Activated CD8-positive, alpha-beta memory T cell treated with anti-CD3 and anti-CD28 coated beads, Interleukin-2, amount 10 ng/mL, durations not matched to agents 7 days and 5 days (primary cell): ENCODE data around the gene ARMC7. TPM values are rescaled to one million over a fixed set of nuclear protein-coding genes. Genes with fewer than 3 reads are reported as not detected.

Experiments
- ATAC-seq: fragments of 150-1000 bp; cut with Tn5 transposase; one replicate; pipeline ENCODE4 v1.10.0; 2021; ENCODE audit warnings: moderate library complexity
- CTCF ChIA-PET: fragments of 350-600 bp; sonication (Branson Sonifier 250); formaldehyde crosslinking; loops from one replicate; lab custom pipeline; 2021; ENCODE audit warnings: antibody characterized with exemption; lab: Charles Lee
- DNase-seq: peaks from one replicate; pipeline ENCODE4 v3.0.0-alpha.2; 2020
- H3K27ac Mint-ChIP-seq: one replicate; pipeline ENCODE4 v1.8.0; 2021; ENCODE audit warnings: mild to moderate bottlenecking, mixed read lengths
- H3K27me3 Mint-ChIP-seq: one replicate; pipeline ENCODE4 v1.8.0; 2021; ENCODE audit warnings: mixed read lengths
- H3K36me3 Mint-ChIP-seq: one replicate; pipeline ENCODE4 v1.8.0; 2021; ENCODE audit warnings: mild to moderate bottlenecking, mixed read lengths
- H3K4me1 Mint-ChIP-seq: one replicate; pipeline ENCODE4 v1.8.0; 2021; ENCODE audit warnings: mixed read lengths
- H3K4me3 Mint-ChIP-seq: one replicate; pipeline ENCODE4 v1.8.0; 2021; ENCODE audit warnings: mild to moderate bottlenecking, moderate library complexity, mixed read lengths
- H3K9me3 Mint-ChIP-seq: one replicate; pipeline ENCODE4 v1.8.0; 2022; ENCODE audit warnings: low read depth, mixed read lengths
- total RNA-seq, 2 experiments: library from RNA; stranded (reverse); gene quantifications; one replicate each; pipeline ENCODE4 v1.2.3, GENCODE V29; 2021

The ARMC7 gene
- total RNA-seq, result 10 to 100 TPM; 13.5 to 14.5 TPM

DNA sequence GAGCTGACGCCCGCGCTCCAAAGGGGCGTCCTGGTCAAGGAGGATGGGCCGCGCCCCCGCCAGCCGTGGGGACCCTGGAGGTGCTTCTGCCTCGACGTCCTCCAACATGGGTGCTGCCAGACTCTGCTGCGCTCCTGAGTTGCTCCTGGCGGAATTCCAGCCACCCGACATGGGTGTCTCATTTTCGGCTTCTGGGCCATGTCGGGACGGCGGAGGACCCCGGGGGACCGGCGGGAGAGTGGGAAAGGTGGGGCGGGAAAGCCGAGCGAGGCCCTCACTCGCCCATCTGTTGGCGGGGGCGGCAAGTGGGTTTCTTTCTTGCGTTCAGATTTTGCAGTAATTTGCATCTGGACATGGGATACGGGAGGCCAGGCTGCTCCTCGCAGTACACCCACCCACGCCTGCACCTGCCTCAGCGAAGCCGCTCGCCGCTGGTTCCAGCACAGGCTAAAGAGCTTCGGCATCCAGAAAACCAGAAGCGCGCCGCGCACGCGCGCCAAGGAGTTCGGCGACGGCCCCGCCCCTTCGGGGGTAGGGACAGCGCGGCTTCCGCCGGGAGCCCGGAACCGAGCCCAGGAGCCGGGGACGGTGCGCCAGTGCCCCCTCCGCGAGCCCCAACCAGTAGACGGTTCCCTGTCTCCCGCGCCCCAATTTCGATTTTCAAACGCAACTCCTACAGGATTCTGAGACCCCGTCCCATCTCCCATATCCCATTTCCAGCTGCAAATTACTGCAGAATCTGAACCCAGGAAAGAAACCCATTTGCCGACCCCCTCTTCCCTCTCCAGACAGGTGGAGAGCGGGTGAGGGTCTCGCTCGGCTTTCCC lies at the start of gene ARMC7:
TSS of gene ARMC7 (plus strand) at position 563 of the 827 bp plus-strand sequence. CDS start 320 bp downstream, outside the sequence.
- no peaks in the 10 kb centered on the region for H3K27me3 Mint-ChIP-seq
- peaks cover 35% of the 10 kb centered on the region for H3K4me1 Mint-ChIP-seq
- peak; percentile 88 for ATAC-seq
- H3K27ac Mint-ChIP-seq, result peak within 1 kb of the TSS; percentile 90
- H3K36me3 Mint-ChIP-seq, result peaks cover 16% of the 10 kb centered on the region
- H3K9me3 Mint-ChIP-seq, result no peaks in the 10 kb centered on the region
- peak; percentile 93 for DNase-seq
- peak within 1 kb of the TSS; percentile 88 for H3K4me3 Mint-ChIP-seq
- CTCF ChIA-PET, result interaction anchor here (0.6 to 11.2 kb wide), 9 partner anchors 18 to 152 kb away, joined by 3 to 257 read pairs (median 7); partner anchors contain the start of genes MRPL58, NT5C and NUP85

DNA sequence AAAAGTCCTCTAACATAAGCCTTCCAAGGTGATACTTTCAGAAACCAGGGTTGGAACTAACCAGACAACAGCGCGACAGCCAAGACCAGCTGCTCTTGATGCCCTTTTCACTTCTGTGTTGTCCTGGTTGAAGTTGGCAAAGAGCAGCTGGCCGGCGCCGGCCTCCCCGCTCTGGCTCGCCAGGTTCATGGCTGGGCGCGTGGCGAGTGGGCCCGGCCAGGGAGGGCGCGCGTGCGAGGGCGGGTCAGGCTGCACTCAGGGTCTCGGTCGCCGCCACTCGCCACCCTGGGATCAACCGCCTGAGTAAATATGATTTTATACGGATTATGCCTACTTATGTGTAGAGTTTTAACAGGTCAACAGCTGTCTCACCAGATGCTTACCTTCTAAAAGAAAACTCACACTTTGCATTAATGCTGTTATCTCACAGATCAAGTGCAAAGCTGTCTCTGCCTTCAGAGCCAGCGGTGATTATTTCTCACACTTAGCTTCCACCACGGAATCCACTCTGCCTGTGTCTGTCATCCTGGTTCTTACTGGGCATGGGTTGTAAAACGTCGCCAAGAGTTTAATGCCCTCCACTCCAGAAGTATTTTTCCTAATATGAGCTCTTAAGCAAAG lies 49.2 kb upstream of the ARMC7 start:
- Mint-ChIP-seq H3K27me3 (no peaks in the 10 kb centered on the region), H3K4me3 (no peak overlapping the region), H3K27ac (no peak overlapping the region), H3K9me3 (no peaks in the 10 kb centered on the region), H3K4me1 (peaks cover 9% of the 10 kb centered on the region), H3K36me3 (peaks cover 14% of the 10 kb centered on the region)
- ATAC-seq (no peak), DNase-seq (no peak)
- CTCF ChIA-PET, result interaction anchor here (0.6 to 2.6 kb wide), 15 partner anchors 8 to 145 kb away, joined by 3 to 12 read pairs (median 4); partner anchors contain the start of genes ARMC7, CDR2L, MRPL58 and NUP85

DNA sequence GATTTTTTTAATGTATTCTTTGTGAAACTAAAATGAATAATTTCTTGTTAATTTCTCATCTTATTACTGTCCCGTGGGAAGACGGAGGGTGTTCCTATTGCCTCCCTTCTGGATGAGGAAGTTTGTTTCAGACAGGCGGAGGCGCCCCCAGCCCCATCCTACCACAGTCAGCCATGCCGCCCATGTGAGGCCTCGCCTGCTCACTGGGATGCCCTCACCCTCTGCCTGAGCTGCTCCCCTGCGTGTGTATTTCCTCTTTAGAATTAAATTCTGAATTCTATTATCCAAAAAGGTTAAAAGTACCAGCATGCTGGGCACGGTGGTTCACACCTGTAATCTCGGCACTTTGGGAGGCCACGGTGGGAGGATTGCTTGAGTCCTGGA lies 48.7 kb upstream of the ARMC7 start:
- no peaks in the 10 kb centered on the region for H3K9me3 Mint-ChIP-seq
- DNase-seq (no peak), ATAC-seq (no peak)
- peaks cover 14% of the 10 kb centered on the region for H3K4me1 Mint-ChIP-seq
- H3K36me3 Mint-ChIP-seq, result peaks cover 14% of the 10 kb centered on the region
- H3K27ac Mint-ChIP-seq, result no peak overlapping the region
- H3K4me3 Mint-ChIP-seq, result no peak overlapping the region
- CTCF ChIA-PET, result interaction anchor here (0.6 to 2.6 kb wide), 8 partner anchors 9 to 141 kb away, joined by 3 to 12 read pairs (median 4); no protein-coding TSS in a partner anchor
- H3K27me3 Mint-ChIP-seq, result no peaks in the 10 kb centered on the region

DNA sequence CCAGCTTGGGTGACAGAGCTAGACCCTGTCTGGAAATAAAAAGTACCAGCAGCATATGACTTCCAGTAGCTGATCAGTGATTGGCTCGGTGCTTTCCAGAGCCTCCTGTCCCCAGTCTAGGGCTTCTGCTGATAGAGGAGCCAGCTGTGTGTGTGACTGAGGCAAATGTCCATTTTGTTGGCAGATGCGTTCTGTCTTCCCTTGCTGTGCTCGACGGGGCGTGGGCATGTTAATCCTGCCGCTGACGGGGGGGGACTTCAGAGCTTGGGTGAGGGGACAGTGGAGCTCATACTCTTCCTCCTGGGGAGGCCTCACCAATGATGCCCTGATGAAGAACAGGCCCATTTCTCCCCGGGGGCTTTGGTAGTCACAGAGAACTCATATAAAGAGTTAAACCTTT lies 48.2 kb upstream of the ARMC7 start:
- no peak overlapping the region for H3K4me3 Mint-ChIP-seq
- no peaks in the 10 kb centered on the region for H3K9me3 Mint-ChIP-seq
- H3K4me1 Mint-ChIP-seq, result peaks cover 18% of the 10 kb centered on the region
- H3K27ac Mint-ChIP-seq, result no peak overlapping the region
- no peaks in the 10 kb centered on the region for H3K27me3 Mint-ChIP-seq
- CTCF ChIA-PET, result interaction anchor here (0.6 to 2.6 kb wide), 7 partner anchors 8 to 100 kb away, joined by 3 to 10 read pairs (median 4); no protein-coding TSS in a partner anchor
- ATAC-seq, result no peak
- peaks cover 11% of the 10 kb centered on the region for H3K36me3 Mint-ChIP-seq
- no peak for DNase-seq

GRCh38 chr17:75063201-75063600 lies 46.6 kb upstream of the ARMC7 start:
- DNase-seq (no peak), ATAC-seq (no peak)
- no peaks in the 10 kb centered on the region for H3K9me3 Mint-ChIP-seq
- H3K27ac Mint-ChIP-seq, result no peak overlapping the region
- H3K4me3 Mint-ChIP-seq, result no peak overlapping the region
- no peaks in the 10 kb centered on the region for H3K27me3 Mint-ChIP-seq
- peaks cover 10% of the 10 kb centered on the region for H3K36me3 Mint-ChIP-seq
- peaks cover 22% of the 10 kb centered on the region for H3K4me1 Mint-ChIP-seq
- CTCF ChIA-PET, result interaction anchor here (1.4 kb wide), 1 partner anchor 51 kb away, joined by 4 read pairs; no protein-coding TSS in a partner anchor

GRCh38 chr17:75063626-75064025 lies 46.1 kb upstream of the ARMC7 start:
- no peaks in the 10 kb centered on the region for H3K9me3 Mint-ChIP-seq
- H3K4me3 Mint-ChIP-seq, result no peak overlapping the region
- no peak for ATAC-seq
- DNase-seq, result no peak
- H3K27me3 Mint-ChIP-seq, result no peaks in the 10 kb centered on the region
- H3K4me1 Mint-ChIP-seq, result peaks cover 23% of the 10 kb centered on the region
- CTCF ChIA-PET, result no interaction called here
- no peak overlapping the region for H3K27ac Mint-ChIP-seq
- peaks cover 10% of the 10 kb centered on the region for H3K36me3 Mint-ChIP-seq

DNA sequence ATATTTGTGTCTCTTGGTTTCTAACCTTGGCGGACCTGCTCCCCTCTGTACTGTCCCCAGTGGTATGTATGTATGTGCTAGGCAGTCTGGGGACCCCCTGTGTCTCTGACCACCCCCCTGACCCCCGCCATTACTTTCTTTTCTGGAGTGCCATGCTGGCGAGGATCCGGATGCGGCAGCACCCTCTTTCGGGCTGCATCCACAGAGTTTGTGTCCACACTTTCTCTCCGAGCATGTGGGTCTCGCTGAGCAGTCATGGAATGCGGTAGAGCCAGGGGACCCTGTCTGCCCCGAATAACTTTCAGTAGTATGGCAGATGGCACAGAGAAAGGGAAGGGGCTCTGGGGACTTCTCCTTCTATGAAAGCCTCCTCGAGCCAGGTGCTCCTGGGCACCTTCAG lies 45.7 kb upstream of the ARMC7 start:
- Mint-ChIP-seq H3K4me3 (no peak overlapping the region), H3K36me3 (peaks cover 10% of the 10 kb centered on the region), H3K9me3 (no peaks in the 10 kb centered on the region), H3K27me3 (no peaks in the 10 kb centered on the region), H3K27ac (no peak overlapping the region), H3K4me1 (peaks cover 25% of the 10 kb centered on the region)
- no peak for DNase-seq
- no peak for ATAC-seq
- CTCF ChIA-PET, result interaction anchor here (0.9 kb wide), 1 partner anchor 102 kb away, joined by 3 read pairs; no protein-coding TSS in a partner anchor

DNA sequence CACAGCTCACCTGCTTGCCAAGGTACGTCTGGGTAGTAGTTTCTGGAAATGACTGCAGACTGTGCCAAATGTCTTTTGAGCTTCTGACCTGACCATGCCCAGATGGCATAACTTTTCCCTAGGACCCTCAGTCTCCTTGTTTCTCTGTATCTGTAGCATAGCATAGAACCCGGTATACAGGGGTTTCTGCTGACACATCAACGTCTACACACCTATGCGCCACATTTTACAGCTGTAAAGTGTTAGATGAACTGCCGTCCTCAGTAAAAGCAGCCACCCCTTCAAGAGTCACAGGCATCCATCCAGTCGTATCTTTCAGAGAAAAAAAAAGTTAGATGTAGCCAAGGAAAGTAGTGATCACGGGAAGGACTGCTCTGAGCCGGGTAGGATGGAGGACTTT lies 45.3 kb upstream of the ARMC7 start:
- H3K4me3 Mint-ChIP-seq, result no peak overlapping the region
- DNase-seq (no peak), ATAC-seq (no peak)
- no peaks in the 10 kb centered on the region for H3K9me3 Mint-ChIP-seq
- peaks cover 25% of the 10 kb centered on the region for H3K4me1 Mint-ChIP-seq
- H3K27ac Mint-ChIP-seq, result no peak overlapping the region
- CTCF ChIA-PET, result interaction anchor here (0.9 kb wide), 1 partner anchor 103 kb away, joined by 3 read pairs; no protein-coding TSS in a partner anchor
- peaks cover 10% of the 10 kb centered on the region for H3K36me3 Mint-ChIP-seq
- H3K27me3 Mint-ChIP-seq, result no peaks in the 10 kb centered on the region

DNA sequence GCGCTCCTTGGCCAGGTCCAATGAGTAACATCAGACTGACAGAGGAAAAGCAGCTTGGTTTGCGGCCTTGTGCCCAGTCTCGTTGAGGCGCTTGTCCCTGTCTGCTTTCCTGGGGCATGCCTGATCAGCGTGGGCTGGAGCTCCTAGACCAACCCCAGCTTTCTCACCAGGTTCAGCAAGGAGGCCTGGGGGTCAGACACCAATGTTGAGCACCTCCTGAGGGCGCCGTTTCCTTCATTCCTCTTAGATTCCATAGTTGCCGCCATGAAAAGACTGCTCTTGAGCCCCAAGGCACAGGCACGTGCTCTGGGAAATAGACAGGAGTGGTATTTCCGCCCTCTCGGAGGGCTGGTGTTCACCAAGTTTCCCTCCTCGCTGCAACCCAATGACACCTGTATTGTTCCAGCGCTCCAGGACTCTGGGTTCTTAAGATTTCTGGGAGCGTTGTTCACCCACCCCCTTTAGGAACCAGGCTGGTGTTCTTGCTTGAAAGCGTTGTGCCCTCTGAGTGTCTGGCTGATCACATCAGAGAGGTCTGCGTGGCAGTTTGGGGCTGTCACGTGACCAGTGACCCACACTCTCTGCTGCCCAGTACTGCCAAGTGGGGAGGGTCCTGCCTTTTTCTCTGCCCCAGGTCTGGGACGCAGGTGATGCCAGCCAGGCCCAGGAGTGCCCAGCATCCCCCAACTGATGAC lies 44.8 kb upstream of the ARMC7 start:
- CTCF ChIA-PET, result interaction anchor here (0.9 kb wide), 1 partner anchor 103 kb away, joined by 3 read pairs; no protein-coding TSS in a partner anchor

DNA sequence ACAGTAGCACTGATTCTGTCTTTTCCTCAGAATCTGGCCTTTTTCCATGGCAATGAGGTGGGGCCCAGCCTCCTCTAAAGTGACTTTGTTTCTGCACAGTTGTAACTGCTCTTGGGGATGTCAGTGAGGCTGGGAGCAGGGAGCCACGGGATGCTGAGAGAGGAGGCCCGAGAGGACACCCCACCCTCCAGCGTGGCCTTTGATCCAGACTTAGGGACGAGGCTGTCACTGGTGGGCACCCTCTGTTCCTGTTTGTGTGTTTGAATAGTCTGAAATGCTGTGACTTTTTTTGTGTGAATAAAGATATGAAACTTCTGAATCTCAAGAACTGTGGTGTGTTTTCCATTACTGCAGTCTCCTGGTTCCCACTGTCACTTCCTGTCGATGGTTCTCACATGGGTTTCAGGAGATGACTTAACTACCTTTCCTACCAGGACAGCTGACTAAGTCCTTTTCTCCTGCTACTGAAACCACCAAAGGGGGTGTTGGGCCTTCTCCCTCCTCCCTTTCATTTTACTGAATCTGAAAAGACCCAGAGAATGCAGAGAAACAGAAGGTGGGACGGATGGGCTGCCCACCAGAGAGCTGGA lies 44.1 kb upstream of the ARMC7 start:
- no peak for DNase-seq
- peaks cover 6% of the 10 kb centered on the region for H3K36me3 Mint-ChIP-seq
- no peaks in the 10 kb centered on the region for H3K9me3 Mint-ChIP-seq
- peak overlapping the region; percentile 14 for H3K27ac Mint-ChIP-seq
- peaks cover 27% of the 10 kb centered on the region for H3K4me1 Mint-ChIP-seq
- ATAC-seq, result no peak
- H3K27me3 Mint-ChIP-seq, result no peaks in the 10 kb centered on the region
- no peak overlapping the region for H3K4me3 Mint-ChIP-seq
- CTCF ChIA-PET, result no interaction called here

More for the DNA sequence above, 44.8 kb upstream of the ARMC7 start:
- Mint-ChIP-seq H3K36me3 (peaks cover 9% of the 10 kb centered on the region), H3K4me1 (peaks cover 27% of the 10 kb centered on the region), H3K9me3 (no peaks in the 10 kb centered on the region), H3K27me3 (no peaks in the 10 kb centered on the region), H3K4me3 (no peak overlapping the region), H3K27ac (peak overlapping the region; percentile 13)
- no peak for ATAC-seq
- no peak for DNase-seq

DNA sequence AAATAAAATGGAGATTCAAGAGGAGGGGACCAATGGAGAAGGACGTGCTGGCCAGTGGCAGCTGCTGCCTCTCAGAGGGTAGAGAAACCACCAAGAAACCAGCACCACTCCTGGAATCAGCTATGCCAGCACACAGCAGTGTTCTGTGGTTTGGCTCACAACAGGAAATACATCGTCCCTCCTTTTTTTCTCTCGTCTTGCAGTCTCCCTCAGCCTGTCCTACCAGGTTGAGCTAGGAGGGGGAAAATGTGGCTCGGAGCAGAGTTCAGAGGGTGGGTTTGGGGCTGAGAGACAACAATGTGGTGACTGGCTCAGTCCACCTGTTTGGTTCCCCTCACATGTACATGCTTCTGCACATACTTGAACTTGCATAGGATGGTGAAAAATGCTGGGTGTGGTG lies 41.9 kb upstream of the ARMC7 start:
- Mint-ChIP-seq H3K4me1 (peaks cover 25% of the 10 kb centered on the region), H3K27me3 (no peaks in the 10 kb centered on the region), H3K9me3 (no peaks in the 10 kb centered on the region), H3K27ac (peak overlapping the region; percentile 81), H3K4me3 (no peak overlapping the region), H3K36me3 (peaks cover 3% of the 10 kb centered on the region)
- peak; percentile 86 for ATAC-seq
- CTCF ChIA-PET, result interaction anchor here (1.0 to 4.1 kb wide), 9 partner anchors 8 to 202 kb away, joined by 3 to 15 read pairs (median 4); partner anchors contain the start of genes MRPL58 and SLC16A5
- peak; percentile 74 for DNase-seq

- Mint-ChIP-seq H3K36me3 (peaks cover 2% of the 10 kb centered on the region), H3K4me3 (no peak overlapping the region), H3K27ac (no peak overlapping the region), H3K27me3 (no peaks in the 10 kb centered on the region), H3K4me1 (peaks cover 25% of the 10 kb centered on the region), H3K9me3 (no peaks in the 10 kb centered on the region)
- DNase-seq, result no peak
- ATAC-seq, result no peak
- CTCF ChIA-PET, result interaction anchor here (1.4 to 4.1 kb wide), 6 partner anchors 9 to 134 kb away, joined by 3 to 15 read pairs (median 6); partner anchors contain the start of genes MRPL58 and SLC16A5
These were observed 41.0 kb upstream of the ARMC7 start for GRCh38 chr17:75068750-75069149.
